Tibial nerve (tissue), 4 donors: ENCODE measurements around the gene HRH2.

Source experiments
- EP300 ChIP-seq, 2 donors: sonication (generic); formaldehyde crosslinking; IDR thresholded peaks; one replicate each; pipeline ENCODE4 v1.6.1; 2017; ENCODE audit warnings: antibody characterized with exemption in 2 of 2, mild to moderate bottlenecking in 1 of 2
- POLR2A ChIP-seq, 2 donors: fragments of 450-650 bp; IDR thresholded peaks; one replicate each; pipeline ENCODE4 v1.6.1; 2017; ENCODE audit warnings: antibody characterized with exemption in 2 of 2, mild to moderate bottlenecking in 2 of 2, moderate library complexity in 2 of 2
- TF ChIP-seq, protein P1 (sequence below), 5 experiments: fragments of 200-600 bp in 3 of 5; fragments of 450-650 bp in 2 of 5; sonication (generic) in 3 of 5; IDR thresholded peaks; one replicate each; pipeline ENCODE4 v1.5.1; 2016 to 2019; ENCODE audit warnings: antibody characterized with exemption in 5 of 5, mild to moderate bottlenecking in 3 of 5, moderate library complexity in 2 of 5

DNA sequence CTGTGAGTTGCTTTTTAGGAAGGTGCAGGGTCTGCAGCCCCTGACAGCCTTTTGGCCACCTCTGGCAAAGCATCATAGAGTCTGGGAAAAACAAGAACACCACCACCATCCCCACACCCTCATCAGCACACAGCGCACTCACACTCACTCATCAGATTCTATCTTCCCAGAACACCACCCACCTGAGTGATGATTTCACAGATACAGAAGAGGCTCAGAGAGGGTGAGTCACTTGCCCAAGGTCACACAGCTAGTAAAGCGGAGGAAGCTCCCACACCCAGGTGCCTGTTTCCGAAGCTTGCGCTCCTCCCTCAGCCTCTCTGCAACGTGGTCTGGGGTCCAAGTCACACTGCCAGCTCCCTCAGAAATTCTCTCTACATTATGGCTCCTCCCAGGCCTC lies 41.8 kb upstream of the HRH2 start:
- TF ChIP-seq, protein P1, sequence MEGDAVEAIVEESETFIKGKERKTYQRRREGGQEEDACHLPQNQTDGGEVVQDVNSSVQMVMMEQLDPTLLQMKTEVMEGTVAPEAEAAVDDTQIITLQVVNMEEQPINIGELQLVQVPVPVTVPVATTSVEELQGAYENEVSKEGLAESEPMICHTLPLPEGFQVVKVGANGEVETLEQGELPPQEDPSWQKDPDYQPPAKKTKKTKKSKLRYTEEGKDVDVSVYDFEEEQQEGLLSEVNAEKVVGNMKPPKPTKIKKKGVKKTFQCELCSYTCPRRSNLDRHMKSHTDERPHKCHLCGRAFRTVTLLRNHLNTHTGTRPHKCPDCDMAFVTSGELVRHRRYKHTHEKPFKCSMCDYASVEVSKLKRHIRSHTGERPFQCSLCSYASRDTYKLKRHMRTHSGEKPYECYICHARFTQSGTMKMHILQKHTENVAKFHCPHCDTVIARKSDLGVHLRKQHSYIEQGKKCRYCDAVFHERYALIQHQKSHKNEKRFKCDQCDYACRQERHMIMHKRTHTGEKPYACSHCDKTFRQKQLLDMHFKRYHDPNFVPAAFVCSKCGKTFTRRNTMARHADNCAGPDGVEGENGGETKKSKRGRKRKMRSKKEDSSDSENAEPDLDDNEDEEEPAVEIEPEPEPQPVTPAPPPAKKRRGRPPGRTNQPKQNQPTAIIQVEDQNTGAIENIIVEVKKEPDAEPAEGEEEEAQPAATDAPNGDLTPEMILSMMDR (IDR thresholded peaks at IDR 0.05), result no peak
- TF ChIP-seq POLR2A (IDR thresholded peaks at IDR 0.05) (no peak), EP300 (IDR thresholded peaks at IDR 0.05) (no peak)
